HG03064 (cell line): ENCODE measurements around the gene TRIM10.
"Not testable (repeated sequence)": the region's sequence is repeated elsewhere in the genome, so short reads cannot be mapped to it uniquely, and the experiment has no call there.

Source experiments
- ATAC-seq: cut with Tn5 transposase; IDR thresholded peaks from one replicate; pipeline ENCODE4 v1.9.1; 2021; ENCODE audit warnings: low read depth; ENCODE audit not compliant: unreplicated experiment

The TRIM10 gene

DNA sequence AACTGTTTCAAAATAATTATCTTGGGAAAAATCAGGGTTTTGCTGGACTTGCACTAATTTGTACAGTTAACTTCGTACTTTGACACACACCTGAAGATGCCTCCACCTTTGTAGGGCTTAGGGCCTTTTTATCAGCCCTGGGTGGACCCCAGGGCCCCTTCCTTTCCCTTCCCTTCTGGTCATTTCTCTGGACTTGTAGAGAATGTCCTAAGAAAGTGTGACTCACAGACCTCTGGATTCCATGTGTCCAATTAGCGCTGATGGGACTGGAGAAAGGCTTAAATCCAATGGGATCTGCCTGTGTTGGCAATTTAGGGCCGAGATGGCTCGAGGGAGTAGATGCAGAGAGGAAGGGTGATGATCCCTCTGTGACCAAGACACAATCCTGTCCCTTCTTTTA is 11.7 kb upstream of the TRIM10 start:
- ATAC-seq, result no peak

DNA sequence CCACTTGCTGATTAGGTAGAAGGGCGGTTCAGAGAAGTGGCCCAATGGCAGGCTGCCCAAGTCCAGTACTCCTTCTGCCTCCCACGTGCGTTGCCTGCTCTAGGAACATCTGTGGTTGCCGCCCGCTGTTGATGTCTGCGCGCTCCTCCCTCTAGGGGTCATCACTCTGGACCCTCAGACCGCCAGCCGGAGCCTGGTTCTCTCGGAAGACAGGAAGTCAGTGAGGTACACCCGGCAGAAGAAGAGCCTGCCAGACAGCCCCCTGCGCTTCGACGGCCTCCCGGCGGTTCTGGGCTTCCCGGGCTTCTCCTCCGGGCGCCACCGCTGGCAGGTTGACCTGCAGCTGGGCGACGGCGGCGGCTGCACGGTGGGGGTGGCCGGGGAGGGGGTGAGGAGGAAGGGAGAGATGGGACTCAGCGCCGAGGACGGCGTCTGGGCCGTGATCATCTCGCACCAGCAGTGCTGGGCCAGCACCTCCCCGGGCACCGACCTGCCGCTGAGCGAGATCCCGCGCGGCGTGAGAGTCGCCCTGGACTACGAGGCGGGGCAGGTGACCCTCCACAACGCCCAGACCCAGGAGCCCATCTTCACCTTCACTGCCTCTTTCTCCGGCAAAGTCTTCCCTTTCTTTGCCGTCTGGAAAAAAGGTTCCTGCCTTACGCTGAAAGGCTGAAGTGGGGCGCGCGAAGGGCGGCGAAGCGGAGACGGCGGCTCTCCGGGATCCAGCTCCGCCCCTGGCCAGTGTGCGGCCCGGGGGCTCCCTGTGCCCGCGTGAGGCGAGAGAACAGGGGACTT is 10.9 kb upstream of the TRIM10 start:
- ATAC-seq, result no peak

- no peak for ATAC-seq
These were observed 8.9 kb upstream of the TRIM10 start for GRCh38 chr6:30169658-30170614.

DNA sequence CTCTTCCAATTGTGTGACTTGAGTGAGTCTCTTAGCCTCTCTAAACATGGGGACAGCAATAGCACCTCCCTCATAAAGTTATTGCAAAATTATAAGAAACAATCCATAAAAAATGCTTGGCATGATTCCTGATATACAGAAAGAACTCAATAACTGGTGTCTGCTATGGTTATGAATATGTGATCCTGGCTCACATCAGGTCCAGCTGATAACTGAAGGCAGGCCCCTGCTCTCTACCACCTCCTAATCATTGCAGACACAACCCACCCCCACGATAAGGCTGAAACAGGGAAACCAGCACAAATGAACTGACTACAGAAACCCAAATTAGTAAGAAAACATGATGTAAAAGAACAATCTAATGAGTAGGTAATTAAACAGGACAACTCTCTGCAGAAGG is 7.7 kb upstream of the TRIM10 start:
- ATAC-seq, result no peak

- no peak for ATAC-seq
These were observed 6.1 kb upstream of the TRIM10 start for GRCh38 chr6:30167101-30167500.

DNA sequence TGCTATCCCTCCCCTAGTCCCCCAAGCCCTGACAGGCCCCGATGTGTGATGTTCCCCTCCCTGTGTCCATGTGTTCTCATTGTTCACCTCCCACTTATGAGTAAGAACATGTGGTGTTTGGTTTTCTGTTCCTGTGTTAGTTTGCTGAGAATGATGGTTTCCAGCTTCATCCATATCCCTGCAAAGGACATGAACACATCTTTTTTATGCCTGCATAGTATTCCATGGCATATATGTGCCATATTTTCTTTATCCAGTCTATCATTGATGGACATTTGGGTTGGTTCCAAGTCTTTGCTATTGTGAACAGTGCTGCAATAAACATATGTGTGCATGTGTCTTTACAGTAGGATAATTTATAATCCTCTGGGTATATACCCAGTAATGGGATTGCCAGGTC is 4.2 kb upstream of the TRIM10 start:
- ATAC-seq, result not testable (repeated sequence)

DNA sequence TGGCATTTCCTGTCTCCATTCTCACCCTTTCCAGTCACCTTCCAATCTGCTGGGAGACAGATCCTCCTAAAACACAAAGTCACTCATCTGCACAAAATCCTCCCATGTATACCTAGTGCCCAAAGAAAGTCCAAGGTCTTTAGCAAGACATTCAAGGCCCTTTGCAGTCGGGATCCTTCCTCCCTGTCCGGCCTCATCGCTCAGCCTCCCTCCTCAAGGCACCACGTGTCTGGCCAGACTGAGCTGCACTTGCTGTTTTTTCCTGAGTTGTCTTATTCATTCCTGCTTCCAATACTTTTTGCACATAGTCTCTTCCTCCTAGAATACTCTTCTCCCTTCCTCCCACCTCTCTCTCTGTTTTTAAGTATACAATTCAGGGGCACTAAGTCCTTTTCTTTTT is 3.7 kb upstream of the TRIM10 start:
- no peak for ATAC-seq

GRCh38 chr6:30163918-30164654 is 3.1 kb upstream of the TRIM10 start:
- no peak for ATAC-seq

DNA sequence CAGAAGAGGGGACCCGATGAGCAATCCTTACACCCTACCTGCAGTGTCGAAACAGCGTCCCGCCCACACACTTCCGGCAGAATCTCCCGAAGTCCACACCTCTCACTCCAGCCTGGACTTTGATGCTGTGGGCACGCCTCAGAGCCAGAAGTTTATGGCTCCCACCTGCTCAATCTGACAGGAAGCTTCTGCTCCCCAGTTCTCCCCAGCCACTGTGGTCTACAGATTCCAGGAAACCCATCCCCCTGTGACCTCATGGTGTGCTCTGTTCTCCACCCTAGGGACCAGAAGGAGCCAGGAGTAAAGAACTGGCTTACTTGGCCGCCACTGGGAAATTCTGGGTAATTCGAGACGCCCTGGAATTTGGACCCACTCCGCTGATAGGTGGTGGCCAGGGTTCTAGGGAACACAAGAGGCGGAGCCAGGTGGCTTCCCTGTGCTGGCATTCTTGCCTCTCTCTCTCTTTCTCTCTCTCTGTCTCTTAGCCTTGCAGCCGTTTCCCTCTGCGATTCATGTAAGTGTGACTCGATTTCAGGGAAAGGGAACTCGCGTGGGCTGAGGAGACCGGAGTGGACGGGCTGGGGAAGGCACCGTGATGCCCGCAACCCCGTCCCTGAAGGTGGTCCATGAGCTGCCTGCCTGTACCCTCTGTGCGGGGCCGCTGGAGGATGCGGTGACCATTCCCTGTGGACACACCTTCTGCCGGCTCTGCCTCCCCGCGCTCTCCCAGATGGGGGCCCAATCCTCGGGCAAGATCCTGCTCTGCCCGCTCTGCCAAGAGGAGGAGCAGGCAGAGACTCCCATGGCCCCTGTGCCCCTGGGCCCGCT is 2.3 kb upstream of the TRIM10 start, which contains the start of gene TRIM15:
Gene TRIM15 (plus strand): TSS at position 457 of the 828 bp plus-strand sequence. CDS start 139 bp downstream, at position 596.
- ATAC-seq, result no peak

DNA sequence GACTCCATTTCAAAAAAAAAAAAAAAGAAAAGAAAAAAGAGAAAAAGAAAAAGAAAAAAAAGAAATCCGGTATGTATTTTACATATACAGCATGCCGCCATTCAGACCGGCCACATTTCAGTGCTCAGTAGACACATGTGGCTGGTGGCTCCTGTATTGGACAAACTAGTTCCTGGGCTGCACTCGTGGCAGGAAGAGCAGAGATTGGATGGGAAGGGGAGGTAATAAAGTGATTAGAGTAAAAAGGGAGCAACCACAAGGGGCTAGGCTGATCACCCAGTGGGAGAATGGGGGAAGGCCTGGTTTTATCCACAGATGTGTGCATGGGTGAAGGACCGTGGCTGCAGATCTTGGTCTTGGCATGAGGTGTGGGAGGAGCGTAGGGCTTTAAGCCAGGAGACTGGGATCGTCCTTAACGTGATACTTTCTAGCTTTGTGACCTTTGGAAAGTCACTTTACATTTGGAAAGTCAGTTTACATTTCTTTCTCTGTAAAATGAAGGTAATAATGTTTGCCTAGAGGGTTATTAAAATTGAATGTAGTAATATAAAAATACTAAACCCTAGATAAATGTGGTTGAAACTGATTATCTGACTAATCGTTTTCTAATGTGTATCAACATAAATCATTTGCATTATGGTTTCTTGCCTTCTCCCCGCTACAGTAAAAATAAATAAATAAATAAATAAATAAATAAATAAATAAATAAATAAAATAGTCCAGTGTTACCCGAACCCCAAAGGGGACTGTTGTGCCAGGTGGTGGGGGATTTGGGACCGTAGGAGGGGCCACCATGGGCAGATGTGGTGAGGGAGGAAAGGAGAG is 1.5 kb upstream of the TRIM10 start:
- no peak for ATAC-seq

DNA sequence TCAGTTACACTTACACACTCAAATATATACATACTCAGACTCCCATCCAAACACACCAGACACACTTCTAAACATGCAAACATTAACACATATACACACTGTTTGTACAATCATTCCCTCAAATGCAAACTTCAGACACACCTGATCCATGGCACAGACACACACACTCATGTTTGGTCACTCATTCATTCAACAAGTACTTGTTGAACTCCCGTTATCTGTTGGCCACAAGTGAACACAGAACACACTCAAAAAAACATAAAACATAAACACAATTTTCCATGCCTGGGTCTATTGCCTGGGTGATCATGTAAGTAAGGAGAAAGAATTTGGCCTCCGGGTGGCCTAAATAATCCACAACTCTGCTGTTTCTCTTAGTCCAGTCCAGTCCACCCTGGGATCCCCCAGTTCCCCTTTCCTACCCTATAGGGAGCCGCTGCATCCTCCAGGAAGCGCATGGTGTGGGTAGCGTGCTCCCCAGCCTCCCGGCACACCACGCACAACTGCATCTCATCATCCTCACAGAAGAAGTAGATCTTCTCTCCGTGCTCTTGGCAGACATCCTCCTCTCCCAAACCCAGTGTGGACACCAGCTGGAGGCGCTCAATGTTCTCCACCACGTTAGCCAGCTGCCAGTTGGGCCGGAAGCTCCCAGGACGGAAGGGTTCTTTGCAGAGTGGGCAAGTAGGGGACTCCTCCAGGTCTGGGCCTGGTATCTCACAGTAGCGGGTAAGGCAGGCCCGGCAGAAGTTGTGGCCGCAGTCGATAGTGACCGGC is 815 bp downstream of the TRIM10 start:
- no peak for ATAC-seq

- ATAC-seq, result no peak
These were observed 2.5 kb downstream of the TRIM10 start for GRCh38 chr6:30158475-30159040.

DNA sequence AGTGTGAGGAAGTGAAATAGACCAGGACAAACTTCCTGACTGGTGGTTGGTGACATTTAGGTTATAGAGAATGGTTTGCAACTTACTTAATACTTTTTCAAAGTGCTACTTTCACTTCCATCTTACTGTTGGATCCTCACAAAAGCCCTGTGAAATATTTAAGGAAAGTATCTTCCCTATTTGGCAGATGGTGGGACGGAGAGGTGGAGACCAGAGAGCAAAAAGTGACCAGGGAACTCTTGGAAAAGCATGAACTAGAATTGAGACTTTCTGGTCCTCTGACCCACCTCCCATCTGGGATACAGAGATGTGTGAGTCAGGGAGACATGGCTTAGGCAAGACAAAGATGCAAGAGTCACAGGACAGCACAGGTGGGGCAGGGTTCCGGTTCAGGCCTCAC is 3.0 kb downstream of the TRIM10 start:
- ATAC-seq, result no peak

DNA sequence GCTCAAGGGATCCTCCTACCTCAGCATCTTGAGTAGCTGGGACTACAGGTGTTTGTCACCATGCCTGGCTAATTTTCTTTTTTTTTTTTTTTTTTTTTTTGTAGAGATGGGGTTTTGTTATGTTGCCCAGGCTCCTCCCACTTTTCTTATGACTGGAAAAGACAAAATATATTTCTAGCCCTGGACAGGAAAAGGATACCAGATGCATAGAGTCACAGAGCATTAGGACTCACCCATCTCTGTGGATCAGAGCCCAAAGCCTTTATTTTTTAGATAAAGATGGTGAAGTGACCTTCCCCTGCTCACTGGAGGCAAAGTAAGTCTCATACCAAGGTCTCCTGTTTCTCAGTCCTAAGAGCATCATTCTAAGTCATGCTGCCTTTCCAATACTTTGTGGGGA is 3.4 kb downstream of the TRIM10 start:
- no peak for ATAC-seq

- no peak for ATAC-seq
These were observed 4.2 kb downstream of the TRIM10 start for GRCh38 chr6:30156774-30157173.

- ATAC-seq, result no peak
These were observed 4.8 kb downstream of the TRIM10 start for GRCh38 chr6:30156262-30156599.

DNA sequence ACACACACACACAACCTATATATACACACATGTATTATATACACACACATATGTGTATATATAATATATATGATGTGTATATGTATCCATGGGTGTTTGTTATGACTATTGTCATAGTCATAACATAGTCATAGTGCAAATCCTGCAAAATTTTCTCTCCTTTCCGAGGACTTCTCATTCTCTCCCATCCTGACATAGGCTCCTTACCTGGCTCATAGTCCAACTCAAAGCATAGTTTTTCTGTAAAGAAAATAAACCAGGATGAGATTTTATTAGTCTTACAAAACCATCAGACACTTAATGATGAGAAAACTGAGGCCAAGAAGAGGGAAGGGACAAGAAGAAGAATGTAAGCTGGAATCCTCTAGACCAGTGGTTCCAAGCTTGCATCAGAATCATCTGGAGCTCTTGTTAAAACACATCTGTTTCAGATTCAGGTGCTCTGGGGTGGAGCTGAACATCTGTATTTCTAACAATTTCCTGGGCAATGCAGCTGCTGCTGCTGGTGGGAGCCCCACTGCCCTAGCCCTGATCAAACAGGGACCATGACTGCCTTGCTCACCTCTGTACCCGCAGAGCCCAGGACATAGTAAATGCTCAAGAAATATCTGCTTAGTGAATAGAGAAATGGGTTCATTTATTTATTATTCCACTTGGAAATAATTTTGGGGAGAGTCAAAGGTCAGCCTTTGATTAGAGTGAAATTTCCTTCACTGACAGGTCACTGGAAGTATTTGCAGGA is 5.3 kb downstream of the TRIM10 start:
- ATAC-seq, result no peak
